ENCODE measurements around the gene SAE1. TPM values are rescaled to one million over a fixed set of nuclear protein-coding genes. Genes with fewer than 3 reads are reported as not detected.

SAE1 gene
- total RNA-seq, 2 donors from 2014 or later: 187 to 240 TPM

DNA sequence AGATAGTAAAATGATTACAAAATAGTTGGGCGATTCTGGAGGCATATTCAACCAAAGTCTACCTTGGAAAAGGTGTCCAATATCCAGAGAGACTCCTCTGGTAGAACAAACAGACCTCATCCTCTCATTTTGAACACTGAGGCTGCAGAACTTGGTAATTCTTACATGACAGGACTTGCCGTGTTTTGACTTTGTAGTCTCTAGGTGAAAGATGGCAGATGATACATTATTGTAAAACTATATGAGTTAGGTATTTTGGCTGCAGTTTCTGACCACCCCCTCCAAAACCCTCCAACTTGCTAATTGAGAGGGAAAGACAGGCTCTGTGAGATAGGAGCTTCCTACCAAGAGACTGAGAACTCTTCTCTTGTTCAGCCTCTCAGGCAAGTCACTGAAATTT lies 22.6 kb downstream of the SAE1 start:
- no peak overlapping the region for H3K27ac Mint-ChIP-seq
- H3K4me1 Mint-ChIP-seq: peaks cover 54% of the 10 kb centered on the region
- TF ChIP-seq, protein P1, sequence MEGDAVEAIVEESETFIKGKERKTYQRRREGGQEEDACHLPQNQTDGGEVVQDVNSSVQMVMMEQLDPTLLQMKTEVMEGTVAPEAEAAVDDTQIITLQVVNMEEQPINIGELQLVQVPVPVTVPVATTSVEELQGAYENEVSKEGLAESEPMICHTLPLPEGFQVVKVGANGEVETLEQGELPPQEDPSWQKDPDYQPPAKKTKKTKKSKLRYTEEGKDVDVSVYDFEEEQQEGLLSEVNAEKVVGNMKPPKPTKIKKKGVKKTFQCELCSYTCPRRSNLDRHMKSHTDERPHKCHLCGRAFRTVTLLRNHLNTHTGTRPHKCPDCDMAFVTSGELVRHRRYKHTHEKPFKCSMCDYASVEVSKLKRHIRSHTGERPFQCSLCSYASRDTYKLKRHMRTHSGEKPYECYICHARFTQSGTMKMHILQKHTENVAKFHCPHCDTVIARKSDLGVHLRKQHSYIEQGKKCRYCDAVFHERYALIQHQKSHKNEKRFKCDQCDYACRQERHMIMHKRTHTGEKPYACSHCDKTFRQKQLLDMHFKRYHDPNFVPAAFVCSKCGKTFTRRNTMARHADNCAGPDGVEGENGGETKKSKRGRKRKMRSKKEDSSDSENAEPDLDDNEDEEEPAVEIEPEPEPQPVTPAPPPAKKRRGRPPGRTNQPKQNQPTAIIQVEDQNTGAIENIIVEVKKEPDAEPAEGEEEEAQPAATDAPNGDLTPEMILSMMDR (conservative IDR thresholded peaks at IDR 0.05): no peak
- no peaks in the 10 kb centered on the region for H3K9me3 Mint-ChIP-seq
- peaks cover 87% of the 10 kb centered on the region for H3K36me3 ChIP-seq (ENCODE audit: control insufficient read depth, insufficient read depth, low read length)
- no peak overlapping the region for H3K27ac ChIP-seq (ENCODE audit: low read depth, low read length)
- no peak for DNase-seq
- H3K27me3 Mint-ChIP-seq (ENCODE audit: insufficient read depth): no peaks in the 10 kb centered on the region
- H3K27me3 ChIP-seq (ENCODE audit: control insufficient read depth, insufficient read depth, low read length, poor library complexity, severe bottlenecking): no peaks in the 10 kb centered on the region
- peaks cover 80% of the 10 kb centered on the region for H3K36me3 Mint-ChIP-seq (ENCODE audit: low read depth)
- no peak overlapping the region for H3K9ac ChIP-seq (ENCODE audit: extremely low read depth, low read length, poor library complexity, severe bottlenecking)
- H3K4me3 Mint-ChIP-seq: no peak overlapping the region
- WGBS, 2 experiments (ENCODE audit: insufficient coverage in 1 of 2, insufficient read length in 1 of 2): 95 to 100% methylated on average over 1 to 2 of the region's 2 CpGs
- H3K4me3 ChIP-seq (ENCODE audit: low read length): no peak overlapping the region
- H3K4me1 ChIP-seq (ENCODE audit: control insufficient read depth, insufficient read depth, low read length): peaks cover 27% of the 10 kb centered on the region
- no peaks in the 10 kb centered on the region for H3K9me3 ChIP-seq (ENCODE audit: control insufficient read depth, low read length)

GRCh38 chr19:47155148-47155547 lies 24.5 kb downstream of the SAE1 start:
- no peak overlapping the region for H3K4me3 Mint-ChIP-seq
- 82 to 92% methylated on average over 5 to 7 of the region's 7 CpGs for WGBS, 2 experiments (ENCODE audit: insufficient coverage in 1 of 2, insufficient read length in 1 of 2)
- no peaks in the 10 kb centered on the region for H3K27me3 Mint-ChIP-seq (ENCODE audit: insufficient read depth)
- peaks cover 64% of the 10 kb centered on the region for H3K4me1 Mint-ChIP-seq
- no peak for DNase-seq
- no peak overlapping the region for H3K9ac ChIP-seq (ENCODE audit: extremely low read depth, low read length, poor library complexity, severe bottlenecking)
- peaks cover 80% of the 10 kb centered on the region for H3K36me3 Mint-ChIP-seq (ENCODE audit: low read depth)
- H3K4me3 ChIP-seq (ENCODE audit: low read length): no peak overlapping the region
- no peaks in the 10 kb centered on the region for H3K9me3 Mint-ChIP-seq
- H3K27me3 ChIP-seq (ENCODE audit: control insufficient read depth, insufficient read depth, low read length, poor library complexity, severe bottlenecking): no peaks in the 10 kb centered on the region
- H3K4me1 ChIP-seq (ENCODE audit: control insufficient read depth, insufficient read depth, low read length): peaks cover 31% of the 10 kb centered on the region
- no peaks in the 10 kb centered on the region for H3K9me3 ChIP-seq (ENCODE audit: control insufficient read depth, low read length)
- H3K36me3 ChIP-seq (ENCODE audit: control insufficient read depth, insufficient read depth, low read length): peaks cover 87% of the 10 kb centered on the region
- TF ChIP-seq, protein P1 (conservative IDR thresholded peaks at IDR 0.05): no peak
- no peak overlapping the region for H3K27ac ChIP-seq (ENCODE audit: low read depth, low read length)
- H3K27ac Mint-ChIP-seq: peak overlapping the region; percentile 31

DNA sequence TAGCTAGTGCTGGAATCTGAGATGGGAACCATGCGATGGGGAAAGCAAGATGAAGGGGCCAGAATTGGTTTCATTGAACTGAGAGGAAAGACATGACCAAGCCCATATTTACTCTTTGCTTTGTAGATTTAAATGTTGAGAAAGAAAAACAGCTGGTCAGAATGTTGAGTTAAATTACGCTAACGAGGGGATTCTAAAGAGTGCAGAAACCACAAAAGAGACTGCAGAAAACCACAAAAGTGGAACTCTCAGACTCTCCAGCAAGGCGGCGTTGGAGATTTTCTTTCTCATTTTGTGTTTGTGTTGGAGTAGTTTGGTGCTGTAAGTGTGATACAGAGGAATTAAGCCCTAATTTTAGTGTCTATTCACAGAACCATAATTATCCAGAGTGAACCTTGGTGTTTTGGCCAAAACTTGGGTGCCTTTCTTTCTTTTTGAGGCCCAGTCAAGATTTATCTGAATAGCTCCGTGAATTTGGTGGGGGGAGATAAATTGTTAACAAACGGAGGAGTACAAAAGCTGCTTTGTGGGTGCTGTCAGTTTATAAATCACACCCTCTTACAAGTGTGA lies 26.3 kb downstream of the SAE1 start:
- Mint-ChIP-seq H3K4me1 (peaks cover 50% of the 10 kb centered on the region), H3K36me3 (ENCODE audit: low read depth) (peaks cover 77% of the 10 kb centered on the region), H3K4me3 (peak overlapping the region; percentile 18), H3K27me3 (ENCODE audit: insufficient read depth) (no peaks in the 10 kb centered on the region), H3K27ac (peak overlapping the region; percentile 93), H3K9me3 (no peaks in the 10 kb centered on the region)
- H3K4me1 ChIP-seq (ENCODE audit: control insufficient read depth, insufficient read depth, low read length): peaks cover 22% of the 10 kb centered on the region
- TF ChIP-seq, protein P1 (conservative IDR thresholded peaks at IDR 0.05): no peak
- peak overlapping the region; percentile 92 for H3K27ac ChIP-seq (ENCODE audit: low read depth, low read length)
- peak overlapping the region; percentile 62 for H3K9ac ChIP-seq (ENCODE audit: extremely low read depth, low read length, poor library complexity, severe bottlenecking)
- no peaks in the 10 kb centered on the region for H3K9me3 ChIP-seq (ENCODE audit: control insufficient read depth, low read length)
- no peak for DNase-seq
- H3K4me3 ChIP-seq (ENCODE audit: low read length): peak overlapping the region; percentile 11
- no peaks in the 10 kb centered on the region for H3K27me3 ChIP-seq (ENCODE audit: control insufficient read depth, insufficient read depth, low read length, poor library complexity, severe bottlenecking)
- H3K36me3 ChIP-seq (ENCODE audit: control insufficient read depth, insufficient read depth, low read length): peaks cover 84% of the 10 kb centered on the region
- 44 to 66% methylated on average over 5 to 7 of the region's 7 CpGs for WGBS, 2 experiments (ENCODE audit: insufficient coverage in 1 of 2, insufficient read length in 1 of 2)

All from endodermal cell (in vitro differentiated cells).